SIG-M5 treated with dmso at 0.1 percent for 504 hours (cell line): ENCODE measurements around the gene TPK1.

ENCODE experiments used
- DNase-seq: peaks from one replicate; lab custom pipeline; 2025; ENCODE audit not compliant: unreplicated experiment; lab: John Stamatoyannopoulos, UW

The TPK1 gene

GRCh38 chr7:144835652-144836544, at the start of gene TPK1:
Gene TPK1 (minus strand): TSS chr7:144836053. CDS start chr7:144835602, 451 bp downstream.
- peak; percentile 86 for DNase-seq

GRCh38 chr7:144885478-144885877, 49.6 kb upstream of the TPK1 start:
- DNase-seq = no peak

GRCh38 chr7:144884896-144885295, 49.0 kb upstream of the TPK1 start:
- DNase-seq = no peak

GRCh38 chr7:144873316-144873845, 37.5 kb upstream of the TPK1 start:
- DNase-seq = no peak

GRCh38 chr7:144869082-144869481, 33.2 kb upstream of the TPK1 start:
- DNase-seq = no peak

- no peak for DNase-seq
These were observed 30.3 kb upstream of the TPK1 start for GRCh38 chr7:144866189-144866588.

GRCh38 chr7:144863320-144863647, 27.4 kb upstream of the TPK1 start:
- no peak for DNase-seq

- no peak for DNase-seq
These were observed 26.9 kb upstream of the TPK1 start for GRCh38 chr7:144862612-144863319.

- no peak for DNase-seq
These were observed 23.9 kb upstream of the TPK1 start for GRCh38 chr7:144859739-144860138.

GRCh38 chr7:144857463-144857862, 21.6 kb upstream of the TPK1 start:
- no peak for DNase-seq

- DNase-seq = peak; percentile 5
These were observed 19.1 kb upstream of the TPK1 start for GRCh38 chr7:144854839-144855424.

GRCh38 chr7:144853542-144853941, 17.7 kb upstream of the TPK1 start:
- no peak for DNase-seq

GRCh38 chr7:144848078-144848477, 12.2 kb upstream of the TPK1 start:
- no peak for DNase-seq

- peak; percentile 25 for DNase-seq
These were observed 6.6 kb upstream of the TPK1 start for GRCh38 chr7:144842377-144842851.

- no peak for DNase-seq
These were observed 641 bp upstream of the TPK1 start for GRCh38 chr7:144836545-144836842.

- DNase-seq = peak; percentile 33
These were observed 670 bp downstream of the TPK1 start for GRCh38 chr7:144835155-144835611.

GRCh38 chr7:144834641-144835144, 1.2 kb downstream of the TPK1 start:
- DNase-seq = peak; percentile 58

- DNase-seq = no peak
These were observed 5.0 kb downstream of the TPK1 start for GRCh38 chr7:144830811-144831210.

GRCh38 chr7:144830024-144830785, 5.6 kb downstream of the TPK1 start:
- DNase-seq = no peak

- no peak for DNase-seq
These were observed 8.2 kb downstream of the TPK1 start for GRCh38 chr7:144827621-144828020.

GRCh38 chr7:144826208-144826607, 9.6 kb downstream of the TPK1 start:
- no peak for DNase-seq
